GM12872 (cell line): Measurements from ENCODE around the gene AMMECR1.

Experiments used
- TF ChIP-seq, protein P1 (sequence below): IDR thresholded peaks from 3 replicates; pipeline ENCODE4 v1.5.1; 2011; ENCODE audit warnings: low read depth, mild to moderate bottlenecking, low read length, moderate library complexity; ENCODE audit not compliant: insufficient read depth

AMMECR1 gene

GRCh38 chrX:110252711-110253110 lies 65.2 kb downstream of the AMMECR1 start:
- TF ChIP-seq, protein P1, sequence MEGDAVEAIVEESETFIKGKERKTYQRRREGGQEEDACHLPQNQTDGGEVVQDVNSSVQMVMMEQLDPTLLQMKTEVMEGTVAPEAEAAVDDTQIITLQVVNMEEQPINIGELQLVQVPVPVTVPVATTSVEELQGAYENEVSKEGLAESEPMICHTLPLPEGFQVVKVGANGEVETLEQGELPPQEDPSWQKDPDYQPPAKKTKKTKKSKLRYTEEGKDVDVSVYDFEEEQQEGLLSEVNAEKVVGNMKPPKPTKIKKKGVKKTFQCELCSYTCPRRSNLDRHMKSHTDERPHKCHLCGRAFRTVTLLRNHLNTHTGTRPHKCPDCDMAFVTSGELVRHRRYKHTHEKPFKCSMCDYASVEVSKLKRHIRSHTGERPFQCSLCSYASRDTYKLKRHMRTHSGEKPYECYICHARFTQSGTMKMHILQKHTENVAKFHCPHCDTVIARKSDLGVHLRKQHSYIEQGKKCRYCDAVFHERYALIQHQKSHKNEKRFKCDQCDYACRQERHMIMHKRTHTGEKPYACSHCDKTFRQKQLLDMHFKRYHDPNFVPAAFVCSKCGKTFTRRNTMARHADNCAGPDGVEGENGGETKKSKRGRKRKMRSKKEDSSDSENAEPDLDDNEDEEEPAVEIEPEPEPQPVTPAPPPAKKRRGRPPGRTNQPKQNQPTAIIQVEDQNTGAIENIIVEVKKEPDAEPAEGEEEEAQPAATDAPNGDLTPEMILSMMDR, result no peak

DNA sequence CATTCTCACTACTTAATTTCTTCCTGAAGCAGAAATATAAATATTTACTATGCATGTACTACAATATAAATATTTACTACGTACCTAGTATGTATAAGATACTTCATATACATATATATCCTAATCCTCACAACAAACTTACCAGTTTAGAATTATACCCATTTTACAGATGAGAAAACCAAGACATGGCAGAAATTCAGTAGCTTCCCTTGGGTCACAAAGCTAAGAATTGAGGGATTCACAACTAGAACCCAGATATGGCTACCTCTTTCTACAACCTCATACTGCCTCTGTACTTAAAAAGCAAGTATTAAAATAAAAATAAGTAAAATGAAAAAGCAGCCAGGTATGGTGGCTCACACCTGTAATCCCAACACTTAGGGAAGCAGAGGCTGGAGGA lies 65.9 kb downstream of the AMMECR1 start:
- TF ChIP-seq, protein P1, result no peak

GRCh38 chrX:110251526-110251925 lies 66.4 kb downstream of the AMMECR1 start:
- TF ChIP-seq, protein P1, result no peak

- TF ChIP-seq, protein P1, result no peak
Observed at GRCh38 chrX:110250847-110251246, 67.0 kb downstream of the AMMECR1 start.

- TF ChIP-seq, protein P1, result no peak
Observed at GRCh38 chrX:110248578-110248977, 69.3 kb downstream of the AMMECR1 start.

DNA sequence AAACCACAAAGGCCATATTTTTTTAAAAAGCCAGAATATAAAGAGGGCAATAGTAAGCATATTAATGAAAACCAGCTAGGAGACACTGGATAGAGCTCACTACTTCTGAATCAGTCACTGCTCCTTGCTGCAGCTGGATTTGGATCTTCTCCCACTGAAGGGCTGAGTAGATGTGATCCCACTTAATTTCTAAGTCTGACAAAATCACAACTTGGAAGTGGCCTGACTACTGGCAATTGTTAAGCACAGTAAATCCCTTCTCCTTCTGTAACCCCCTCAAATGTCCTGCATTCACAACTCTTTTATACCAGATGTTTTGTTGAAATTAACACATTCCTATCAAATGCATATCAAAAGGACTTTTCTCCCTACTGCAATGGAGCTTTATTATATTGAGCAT lies 72.9 kb downstream of the AMMECR1 start:
- TF ChIP-seq, protein P1, result no peak

DNA sequence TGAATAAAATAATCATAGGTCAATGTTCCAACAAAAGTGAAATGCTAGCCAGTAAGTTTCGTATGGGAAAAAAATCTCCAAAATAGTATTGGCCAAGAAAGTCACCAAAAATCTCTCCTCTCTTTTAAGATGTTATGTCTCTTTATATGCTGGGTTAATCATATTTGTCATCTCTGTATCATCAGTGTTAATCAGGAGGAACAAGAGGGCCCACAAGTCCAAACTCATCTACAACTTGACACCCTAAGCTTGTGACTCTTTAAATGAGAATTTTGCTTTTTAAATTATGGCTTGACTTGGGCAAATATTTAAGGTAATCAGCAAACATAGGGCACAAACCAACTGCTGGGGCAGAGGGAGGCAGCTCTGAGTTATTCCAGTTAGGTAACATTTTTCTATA lies 75.5 kb downstream of the AMMECR1 start:
- TF ChIP-seq, protein P1, result no peak

DNA sequence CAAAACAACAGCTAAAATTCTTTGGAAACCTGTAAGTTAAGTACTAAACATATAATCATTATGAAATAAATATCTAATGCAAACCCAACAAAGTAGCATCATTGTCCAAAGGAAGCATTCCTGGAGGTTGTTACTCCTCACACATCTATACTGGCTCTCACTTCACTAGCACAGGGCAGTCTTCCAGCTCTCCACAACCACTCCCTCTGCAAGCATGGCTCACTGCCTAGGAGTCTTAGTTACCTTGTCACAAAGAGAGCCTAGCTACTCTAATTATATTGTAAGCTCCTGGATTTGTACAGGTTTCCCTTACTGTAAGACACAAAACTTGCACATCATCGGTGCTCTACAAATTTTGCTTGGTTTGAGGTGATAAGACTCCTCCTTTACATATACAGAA lies 76.1 kb downstream of the AMMECR1 start:
- TF ChIP-seq, protein P1, result no peak
